MG63 (cell line): Measurements from ENCODE around the gene UNC80. TPM values are rescaled to one million over a fixed set of nuclear protein-coding genes. Genes with fewer than 3 reads are reported as not detected.

Experiments used
- DNase-seq: peaks from one replicate; pipeline ENCODE4 v3.0.0-alpha.2; 2020
- H3K27me3 ChIP-seq: fragments of 250-450 bp; sonication (Bioruptor Pico); 2 replicates; pipeline ENCODE4 v1.5.1; 2020; ENCODE audit warnings: mild to moderate bottlenecking, moderate library complexity
- H3K36me3 ChIP-seq: fragments of 250-450 bp; sonication (Bioruptor Pico); 2 replicates; pipeline ENCODE4 v1.5.1; 2020; ENCODE audit warnings: mild to moderate bottlenecking, moderate library complexity
- H3K4me3 ChIP-seq: fragments of 250-450 bp; sonication (Bioruptor Pico); 2 replicates; pipeline ENCODE4 v1.5.1; 2020; ENCODE audit warnings: mild to moderate bottlenecking, moderate library complexity
- H3K9me3 ChIP-seq: fragments of 250-450 bp; sonication (Bioruptor Pico); 2 replicates; pipeline ENCODE4 v1.5.1; 2020; ENCODE audit warnings: mild to moderate bottlenecking, moderate library complexity
- total RNA-seq: library from RNA; depleted of rRNA; stranded (reverse); fragments of >200 nt; shearing (Covaris generic); gene quantifications from 2 replicates; pipeline ENCODE4 v1.2.3, GENCODE V29; 2014; ENCODE audit warnings: low replicate concordance

The UNC80 gene
- total RNA-seq, 1 experiment from 2014 or later: not detected

- Histone ChIP-seq H3K4me3 (no peak overlapping the region), H3K27me3 (no peaks in the 10 kb centered on the region), H3K9me3 (no peaks in the 10 kb centered on the region), H3K36me3 (no peaks in the 10 kb centered on the region)
- DNase-seq: peak; percentile 44
Measured at GRCh38 chr2:209872675-209873074, 101.0 kb downstream of the UNC80 start.

GRCh38 chr2:209875270-209875669, 103.6 kb downstream of the UNC80 start:
- Histone ChIP-seq H3K27me3 (no peaks in the 10 kb centered on the region), H3K9me3 (no peaks in the 10 kb centered on the region)

GRCh38 chr2:209876211-209876610, 104.6 kb downstream of the UNC80 start:
- no peak for DNase-seq
- H3K36me3 ChIP-seq: no peaks in the 10 kb centered on the region
- H3K4me3 ChIP-seq: no peak overlapping the region
- H3K9me3 ChIP-seq: no peaks in the 10 kb centered on the region
- H3K27me3 ChIP-seq: no peaks in the 10 kb centered on the region

More at GRCh38 chr2:209875270-209875669, 103.6 kb downstream of the UNC80 start:
- Histone ChIP-seq H3K36me3 (no peaks in the 10 kb centered on the region), H3K4me3 (no peak overlapping the region)
- DNase-seq: no peak

GRCh38 chr2:209878701-209879100, 107.1 kb downstream of the UNC80 start:
- Histone ChIP-seq H3K27me3 (no peaks in the 10 kb centered on the region), H3K9me3 (no peaks in the 10 kb centered on the region), H3K36me3 (no peaks in the 10 kb centered on the region), H3K4me3 (no peak overlapping the region)
- DNase-seq: no peak

- Histone ChIP-seq H3K4me3 (no peak overlapping the region), H3K9me3 (no peaks in the 10 kb centered on the region), H3K27me3 (no peaks in the 10 kb centered on the region), H3K36me3 (no peaks in the 10 kb centered on the region)
- DNase-seq: no peak
Measured at GRCh38 chr2:209900638-209901037, 129.0 kb downstream of the UNC80 start.

GRCh38 chr2:209901172-209901571, 129.5 kb downstream of the UNC80 start:
- H3K27me3 ChIP-seq: no peaks in the 10 kb centered on the region
- H3K4me3 ChIP-seq: no peak overlapping the region
- H3K9me3 ChIP-seq: no peaks in the 10 kb centered on the region
- DNase-seq: no peak
- H3K36me3 ChIP-seq: no peaks in the 10 kb centered on the region

GRCh38 chr2:209905691-209906090, 134.1 kb downstream of the UNC80 start:
- no peak for DNase-seq
- no peaks in the 10 kb centered on the region for H3K27me3 ChIP-seq
- no peaks in the 10 kb centered on the region for H3K36me3 ChIP-seq
- no peak overlapping the region for H3K4me3 ChIP-seq
- no peaks in the 10 kb centered on the region for H3K9me3 ChIP-seq

GRCh38 chr2:209907746-209908145, 136.1 kb downstream of the UNC80 start:
- Histone ChIP-seq H3K36me3 (no peaks in the 10 kb centered on the region), H3K27me3 (no peaks in the 10 kb centered on the region), H3K4me3 (no peak overlapping the region), H3K9me3 (no peaks in the 10 kb centered on the region)
- DNase-seq: no peak

GRCh38 chr2:209908511-209908910, 136.9 kb downstream of the UNC80 start:
- H3K9me3 ChIP-seq: no peaks in the 10 kb centered on the region
- H3K36me3 ChIP-seq: no peaks in the 10 kb centered on the region
- H3K4me3 ChIP-seq: no peak overlapping the region
- no peaks in the 10 kb centered on the region for H3K27me3 ChIP-seq
- no peak for DNase-seq

GRCh38 chr2:209911486-209911885, 139.9 kb downstream of the UNC80 start:
- DNase-seq: no peak

GRCh38 chr2:209913786-209914345, 142.2 kb downstream of the UNC80 start:
- no peaks in the 10 kb centered on the region for H3K36me3 ChIP-seq
- no peak overlapping the region for H3K4me3 ChIP-seq
- no peaks in the 10 kb centered on the region; the same call in 1 of the 2 replicates for H3K27me3 ChIP-seq
- no peaks in the 10 kb centered on the region for H3K9me3 ChIP-seq
- DNase-seq: no peak

More at GRCh38 chr2:209911486-209911885, 139.9 kb downstream of the UNC80 start:
- no peak overlapping the region for H3K4me3 ChIP-seq
- no peaks in the 10 kb centered on the region for H3K9me3 ChIP-seq
- H3K27me3 ChIP-seq: no peaks in the 10 kb centered on the region
- H3K36me3 ChIP-seq: no peaks in the 10 kb centered on the region

- Histone ChIP-seq H3K36me3 (no peaks in the 10 kb centered on the region), H3K9me3 (no peaks in the 10 kb centered on the region), H3K27me3 (peaks cover 4% of the 10 kb centered on the region; the same call in 1 of the 2 replicates), H3K4me3 (no peak overlapping the region)
- no peak for DNase-seq
Measured at GRCh38 chr2:209917154-209917771, 145.6 kb downstream of the UNC80 start.

- Histone ChIP-seq H3K9me3 (no peaks in the 10 kb centered on the region), H3K36me3 (no peaks in the 10 kb centered on the region), H3K4me3 (no peak overlapping the region), H3K27me3 (peaks cover 7% of the 10 kb centered on the region)
- DNase-seq: no peak
Measured at GRCh38 chr2:209918251-209918650, 146.6 kb downstream of the UNC80 start.

- H3K9me3 ChIP-seq: no peaks in the 10 kb centered on the region
- no peaks in the 10 kb centered on the region for H3K36me3 ChIP-seq
- peaks cover 7% of the 10 kb centered on the region for H3K27me3 ChIP-seq
- no peak for DNase-seq
- H3K4me3 ChIP-seq: no peak overlapping the region
Measured at GRCh38 chr2:209922116-209922515, 150.5 kb downstream of the UNC80 start.

GRCh38 chr2:209929369-209929768, 157.7 kb downstream of the UNC80 start:
- no peak for DNase-seq
- H3K36me3 ChIP-seq: no peaks in the 10 kb centered on the region
- no peak overlapping the region for H3K4me3 ChIP-seq
- H3K27me3 ChIP-seq: peaks cover 10% of the 10 kb centered on the region; the same call in 1 of the 2 replicates
- H3K9me3 ChIP-seq: no peaks in the 10 kb centered on the region

- no peaks in the 10 kb centered on the region for H3K36me3 ChIP-seq
- DNase-seq: peak; percentile 75
- H3K27me3 ChIP-seq: peaks cover 5% of the 10 kb centered on the region; the same call in 1 of the 2 replicates
- H3K9me3 ChIP-seq: no peaks in the 10 kb centered on the region
- no peak overlapping the region for H3K4me3 ChIP-seq
Measured at GRCh38 chr2:209933499-209934483, 162.2 kb downstream of the UNC80 start.

- no peak overlapping the region for H3K4me3 ChIP-seq
- no peaks in the 10 kb centered on the region for H3K36me3 ChIP-seq
- no peak for DNase-seq
- no peaks in the 10 kb centered on the region for H3K9me3 ChIP-seq
- H3K27me3 ChIP-seq: no peaks in the 10 kb centered on the region; the same call in 1 of the 2 replicates
Measured at GRCh38 chr2:209936106-209936666, 164.6 kb downstream of the UNC80 start.
